ENCODE measurements around the gene BOD1L1.

BOD1L1 gene

GRCh38 chr4:13525606-13526281, 101.8 kb downstream of the BOD1L1 start:
- H3K4me3 ChIP-seq (replicated peaks in 1 of 2; ENCODE audit: low read depth in 2 of 2, low read length in 2 of 2): no peak overlapping the region
- no peak for TF ChIP-seq CTCF (IDR thresholded peaks at IDR 0.05; ENCODE audit: low read depth, low read length)
- DNase-seq (ENCODE audit: low read depth in 2 of 2): no peak

GRCh38 chr4:13524504-13525243, 102.9 kb downstream of the BOD1L1 start:
- no peak for TF ChIP-seq CTCF (IDR thresholded peaks at IDR 0.05; ENCODE audit: low read depth, low read length)
- no peak overlapping the region for H3K4me3 ChIP-seq (replicated peaks in 1 of 2; ENCODE audit: low read depth in 2 of 2, low read length in 2 of 2)
- peak; percentile 31 to 49 for DNase-seq (ENCODE audit: low read depth in 2 of 2)

- TF ChIP-seq CTCF (IDR thresholded peaks at IDR 0.05; ENCODE audit: low read depth, low read length): no peak
- no peak for DNase-seq (ENCODE audit: low read depth in 2 of 2)
- no peak overlapping the region for H3K4me3 ChIP-seq (replicated peaks in 1 of 2; ENCODE audit: low read depth in 2 of 2, low read length in 2 of 2)
These were observed 103.7 kb downstream of the BOD1L1 start for GRCh38 chr4:13523591-13524503.

GRCh38 chr4:13523105-13523477, 104.4 kb downstream of the BOD1L1 start:
- no peak overlapping the region for H3K4me3 ChIP-seq (replicated peaks in 1 of 2; ENCODE audit: low read depth in 2 of 2, low read length in 2 of 2)
- DNase-seq (ENCODE audit: low read depth in 2 of 2): no peak
- no peak for TF ChIP-seq CTCF (IDR thresholded peaks at IDR 0.05; ENCODE audit: low read depth, low read length)

- no peak for DNase-seq (ENCODE audit: low read depth in 2 of 2)
- TF ChIP-seq CTCF (IDR thresholded peaks at IDR 0.05; ENCODE audit: low read depth, low read length): no peak
- H3K4me3 ChIP-seq (replicated peaks in 1 of 2; ENCODE audit: low read depth in 2 of 2, low read length in 2 of 2): no peak overlapping the region
These were observed 105.0 kb downstream of the BOD1L1 start for GRCh38 chr4:13522282-13523104.

GRCh38 chr4:13521047-13521446, 106.5 kb downstream of the BOD1L1 start:
- TF ChIP-seq CTCF (IDR thresholded peaks at IDR 0.05; ENCODE audit: low read depth, low read length): no peak
- DNase-seq (ENCODE audit: low read depth in 2 of 2): no peak
- H3K4me3 ChIP-seq (replicated peaks in 1 of 2; ENCODE audit: low read depth in 2 of 2, low read length in 2 of 2): no peak overlapping the region
